Activated naive CD8-positive, alpha-beta T cell treated with anti-CD3 and anti-CD28 coated beads, Interleukin-2, amount 50 U/mL, for 16 hours (primary cell): ENCODE results near the gene KCNT1.
"Not testable (repeated sequence)": the region's sequence is repeated elsewhere in the genome, so short reads cannot be mapped to it uniquely, and the experiment has no call there.

Source experiments
- DNase-seq: peaks from one replicate; pipeline ENCODE4 v3.0.0-alpha.2; 2020; ENCODE audit warnings: low read depth, low spot score

Gene KCNT1

GRCh38 chr9:135672786-135673185 is 29.2 kb upstream of the KCNT1 start:
- DNase-seq = not testable (repeated sequence)

DNA sequence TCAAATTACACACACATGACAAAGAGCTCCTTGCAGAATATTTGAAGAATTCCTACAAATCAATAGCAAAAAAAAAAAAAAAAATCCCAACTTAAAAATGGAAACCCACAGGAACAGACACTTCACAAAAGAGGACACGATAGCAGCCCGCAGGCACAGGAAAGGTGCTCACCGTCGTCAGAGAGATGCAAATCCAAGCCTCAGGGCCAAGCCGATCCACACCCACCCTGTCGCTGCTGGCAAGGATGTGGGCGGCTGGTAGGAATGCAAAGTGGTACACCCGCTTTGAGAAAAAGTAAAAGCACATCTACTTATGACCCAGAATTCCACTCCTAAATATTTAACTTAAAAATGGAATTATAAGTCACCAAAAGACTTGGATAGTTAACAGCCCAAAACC is 28.0 kb upstream of the KCNT1 start:
- DNase-seq = no peak

DNA sequence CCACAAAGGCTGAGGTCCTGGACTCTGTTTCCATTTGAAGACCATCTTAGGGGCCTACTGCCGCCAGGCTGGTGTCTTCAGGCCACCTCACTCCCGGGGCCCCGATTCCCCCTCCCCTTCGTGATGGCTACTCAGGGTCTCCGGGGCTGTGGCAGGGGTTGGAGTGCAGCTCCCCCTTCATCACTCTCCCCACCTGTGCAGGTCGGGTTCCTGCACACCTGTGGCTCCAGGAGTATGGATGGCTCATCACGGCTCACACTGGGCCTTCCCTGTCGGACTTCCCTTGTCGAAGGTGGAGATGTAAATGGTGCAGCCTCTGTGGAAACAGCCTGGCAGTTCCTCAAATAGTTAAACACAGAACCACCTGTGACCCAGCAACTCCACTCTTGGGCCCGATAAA is 27.0 kb upstream of the KCNT1 start:
- DNase-seq = no peak

GRCh38 chr9:135676891-135677290 is 25.1 kb upstream of the KCNT1 start:
- no peak for DNase-seq

DNA sequence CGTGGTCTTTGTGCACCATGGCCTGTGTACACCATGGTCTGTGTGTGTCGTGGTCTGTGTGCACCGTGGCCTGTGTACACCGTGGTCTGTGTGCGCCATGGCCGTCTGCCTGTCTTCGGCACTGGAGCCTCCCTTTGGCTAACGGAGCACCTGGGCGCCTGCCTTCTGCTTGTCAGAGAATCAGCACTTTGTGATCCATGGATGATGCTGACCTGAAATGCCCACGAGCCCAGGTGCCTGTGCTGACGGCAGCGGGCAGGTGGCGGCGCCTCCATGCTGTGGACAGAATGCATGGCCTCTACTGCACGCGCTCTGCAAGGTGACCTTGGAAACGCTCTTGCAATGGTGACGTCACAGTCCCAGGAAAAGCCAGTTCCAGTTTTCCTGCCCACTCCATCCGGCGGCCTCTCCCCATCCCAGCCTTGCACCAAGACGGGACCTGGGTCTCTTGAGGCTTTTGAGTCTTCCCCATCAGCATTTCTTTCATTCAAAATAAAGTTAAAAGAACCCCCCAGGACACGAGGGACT is 24.3 kb upstream of the KCNT1 start:
- no peak for DNase-seq

GRCh38 chr9:135678236-135679017 is 23.6 kb upstream of the KCNT1 start:
- no peak for DNase-seq

DNA sequence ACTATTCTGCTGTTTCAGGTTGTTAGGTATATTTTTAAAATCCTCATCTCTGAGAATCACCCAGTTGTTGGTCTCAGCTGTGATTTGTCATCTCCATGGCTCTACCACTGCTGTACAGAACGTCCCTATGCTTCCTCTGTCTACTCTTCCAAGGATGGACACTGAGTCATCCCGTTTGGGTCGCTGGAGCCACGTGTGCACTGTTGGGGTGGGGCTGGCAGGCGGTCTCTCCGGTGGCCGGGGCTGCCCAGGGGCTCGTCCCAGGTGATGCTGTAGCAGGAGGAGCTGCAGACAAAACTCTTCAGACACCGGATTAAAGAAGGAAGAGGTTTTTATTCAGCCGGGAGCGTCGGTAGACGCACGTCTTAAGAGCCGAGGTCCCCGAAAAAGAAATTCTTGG is 21.9 kb upstream of the KCNT1 start:
- DNase-seq = no peak

GRCh38 chr9:135681161-135681560 is 20.8 kb upstream of the KCNT1 start:
- DNase-seq = no peak

DNA sequence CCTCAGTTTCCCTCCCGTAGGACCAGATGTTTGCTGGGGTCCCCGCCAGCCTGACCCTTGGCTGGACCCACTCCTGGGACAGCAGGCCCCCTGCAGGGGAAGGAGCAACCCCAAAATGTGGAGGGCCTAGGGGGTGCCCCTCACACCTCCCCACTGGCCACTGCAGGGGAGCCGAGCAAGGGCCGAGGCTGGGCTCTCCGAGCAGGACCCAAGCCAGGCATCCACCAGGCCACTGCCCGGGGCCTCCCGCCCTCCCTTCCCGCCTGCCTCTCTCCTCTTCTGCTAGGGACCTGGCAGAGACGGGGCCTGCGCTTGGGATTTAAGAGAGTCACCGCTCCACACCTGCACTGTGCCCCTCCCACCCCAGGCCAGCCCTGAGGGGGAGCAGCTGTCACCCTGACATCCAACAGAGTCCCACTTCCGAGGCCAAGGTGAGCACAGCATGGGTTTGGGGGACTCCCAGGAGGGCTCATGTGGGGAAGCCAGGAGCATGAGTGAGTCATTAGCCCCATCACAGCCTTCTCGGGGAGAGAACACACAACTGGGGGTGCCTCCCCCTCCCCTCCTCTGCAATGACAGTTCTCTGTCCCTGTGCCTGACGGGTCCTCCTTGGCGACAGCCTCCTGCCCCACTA is 18.5 kb upstream of the KCNT1 start:
- DNase-seq = no peak

DNA sequence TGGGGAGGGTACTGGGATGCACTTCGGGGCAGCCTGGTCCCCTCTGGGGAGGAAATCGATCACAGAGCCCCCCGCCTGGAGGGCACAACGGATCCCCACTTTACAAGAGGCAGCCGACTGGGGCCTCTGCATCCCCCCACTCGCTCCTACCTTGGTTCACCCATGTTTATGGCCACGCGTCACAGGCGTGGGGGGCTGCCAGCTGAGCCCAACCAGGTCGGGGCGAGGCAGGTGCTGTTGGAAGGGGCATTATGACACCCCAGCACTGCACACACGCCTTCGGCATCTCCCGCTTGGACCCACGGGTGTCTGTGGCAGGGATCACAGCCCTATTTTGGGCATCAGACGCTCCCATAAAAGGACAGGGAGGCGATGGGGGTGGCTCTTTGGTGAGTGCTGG is 17.3 kb upstream of the KCNT1 start:
- DNase-seq = no peak

- DNase-seq = no peak
These were observed 14.8 kb upstream of the KCNT1 start for GRCh38 chr9:135687216-135687615.

DNA sequence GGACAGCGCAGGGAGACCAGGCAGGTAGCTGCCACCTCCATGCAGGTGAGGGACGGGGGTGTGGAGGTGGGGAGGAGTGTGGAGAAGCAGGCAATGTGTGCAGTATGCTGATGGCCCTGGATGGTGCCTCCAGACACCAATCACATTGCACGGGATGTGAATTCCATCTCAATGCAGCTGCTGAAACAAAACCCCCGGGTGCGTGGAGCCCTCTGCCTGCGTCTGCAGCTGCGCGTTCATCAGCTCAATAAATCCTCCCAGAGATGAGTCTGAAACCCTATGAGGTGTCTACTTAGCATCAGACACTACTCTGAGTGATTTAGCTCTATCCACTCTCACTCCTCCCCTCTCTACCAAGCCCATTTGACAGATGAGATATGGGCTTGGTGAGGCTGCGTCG is 13.0 kb upstream of the KCNT1 start:
- DNase-seq = no peak

- DNase-seq = no peak
These were observed 11.0 kb upstream of the KCNT1 start for GRCh38 chr9:135690836-135691570.

DNA sequence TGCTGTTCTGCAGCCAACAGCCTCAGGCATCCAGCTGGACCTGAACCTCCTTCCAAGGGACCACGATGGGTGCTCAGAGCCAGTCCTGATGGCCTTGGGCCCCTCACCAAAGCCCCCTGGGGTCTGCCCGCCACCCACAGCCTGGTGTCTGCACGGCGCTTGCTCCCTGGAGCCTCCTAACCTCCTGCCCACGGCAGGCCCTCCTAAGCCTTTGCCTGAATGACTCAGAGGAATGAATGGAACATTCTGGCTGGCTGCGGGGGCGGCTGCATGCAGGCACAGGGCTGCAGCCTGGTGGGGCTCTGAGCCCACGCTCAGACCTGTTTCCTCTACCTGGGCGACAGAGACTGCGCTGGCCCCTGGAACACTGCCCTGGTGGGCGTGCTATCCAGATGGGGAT is 9.6 kb upstream of the KCNT1 start:
- no peak for DNase-seq

DNA sequence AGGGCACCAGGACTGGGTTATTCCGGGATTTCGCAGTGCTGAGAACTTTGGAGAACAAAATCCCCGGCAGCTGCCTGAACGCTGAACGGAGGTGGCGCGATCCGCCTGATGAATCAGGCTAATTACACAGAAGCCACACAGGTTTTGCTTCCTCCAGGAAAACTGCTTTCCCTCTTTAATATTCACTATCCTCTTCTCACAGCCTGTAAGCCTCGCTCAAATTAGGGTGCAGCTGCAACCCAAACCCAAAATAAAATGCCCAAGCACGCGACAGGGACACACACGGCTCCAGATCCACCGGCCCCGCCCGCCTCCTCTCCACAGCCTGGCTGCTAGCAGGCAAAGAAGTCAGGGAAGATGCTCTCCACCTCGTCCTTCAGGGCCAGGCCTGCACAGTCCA is 8.7 kb upstream of the KCNT1 start:
- DNase-seq = no peak

GRCh38 chr9:135693771-135694170 is 8.2 kb upstream of the KCNT1 start:
- no peak for DNase-seq

GRCh38 chr9:135694414-135694813 is 7.6 kb upstream of the KCNT1 start:
- DNase-seq = no peak

GRCh38 chr9:135695036-135695435 is 6.9 kb upstream of the KCNT1 start:
- no peak for DNase-seq

GRCh38 chr9:135695642-135696041 is 6.3 kb upstream of the KCNT1 start:
- DNase-seq = no peak

- DNase-seq = no peak
These were observed 5.5 kb upstream of the KCNT1 start for GRCh38 chr9:135696446-135696845.

DNA sequence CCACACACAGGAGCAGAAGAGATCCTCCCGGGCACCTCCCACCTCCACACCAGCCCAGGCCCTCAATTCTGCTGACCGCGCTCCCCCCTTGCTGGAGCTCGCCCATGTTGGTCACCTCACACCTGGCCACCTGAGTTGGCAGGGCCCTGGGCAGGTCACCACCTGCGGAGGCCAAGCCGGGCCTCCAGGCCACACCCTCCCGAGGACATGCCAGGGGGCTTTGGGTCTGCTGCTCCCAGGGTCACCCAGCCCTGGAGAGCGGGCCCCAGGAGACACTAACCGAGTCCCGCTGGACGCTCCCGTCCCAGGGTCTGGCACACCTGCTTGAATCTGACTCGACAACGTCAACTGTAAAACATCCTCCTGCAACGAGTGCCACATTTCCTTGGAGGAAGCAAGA is 4.8 kb upstream of the KCNT1 start:
- DNase-seq = no peak

DNA sequence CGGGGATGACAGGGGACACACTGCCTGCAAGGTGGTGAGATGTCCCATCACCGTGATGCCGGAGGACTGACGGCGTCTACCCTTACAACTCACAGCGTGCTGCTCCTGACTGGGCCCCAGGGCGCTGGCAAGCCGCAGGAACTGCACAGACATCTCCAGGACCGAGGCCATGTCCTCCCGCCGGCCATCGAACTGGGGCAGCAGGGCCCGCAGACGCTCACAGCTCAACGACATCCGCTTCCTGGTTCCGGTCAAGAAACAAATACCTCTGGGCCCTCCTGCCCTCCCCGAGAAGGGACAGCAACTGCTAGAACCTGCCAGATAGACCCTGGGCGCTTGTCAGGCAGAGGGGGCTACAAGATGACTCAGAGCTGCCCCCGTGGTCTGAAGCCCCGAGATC is 3.7 kb upstream of the KCNT1 start:
- DNase-seq = no peak

DNA sequence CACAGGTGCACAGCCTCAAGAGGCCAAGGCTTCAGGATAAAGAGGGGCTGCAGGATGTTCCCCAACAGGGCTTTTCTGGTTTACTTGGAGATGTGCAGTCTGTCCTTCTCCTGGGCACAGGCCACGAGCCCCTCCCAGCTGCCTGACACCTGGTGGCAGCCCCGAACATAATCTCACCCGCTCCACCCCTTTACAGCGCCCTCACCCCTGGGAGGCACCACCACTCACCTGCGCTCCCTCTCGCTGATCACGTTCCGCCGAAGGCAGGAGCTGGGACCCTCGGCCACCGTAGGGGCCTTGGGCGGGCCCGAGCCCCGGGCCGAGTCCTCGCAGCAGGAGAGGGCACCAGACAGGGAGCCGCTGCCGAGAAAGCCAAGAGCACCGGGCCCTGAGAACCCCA is 3.2 kb upstream of the KCNT1 start:
- DNase-seq = no peak
